GM20431 (cell line): ENCODE measurements around the gene LRRFIP2.
"Not testable (repeated sequence)": the region's sequence is repeated elsewhere in the genome, so short reads cannot be mapped to it uniquely, and the experiment has no call there.

Experiments used
- in situ Hi-C: fragments of 300-500 bp; cut with MseI, MboI; formaldehyde crosslinking; loops from one replicate; pipeline ENCODE4 v1.15.0; 2020; ENCODE audit warnings: low sequenced_read_pairs; ENCODE audit not compliant: unreplicated experiment

Gene LRRFIP2

DNA sequence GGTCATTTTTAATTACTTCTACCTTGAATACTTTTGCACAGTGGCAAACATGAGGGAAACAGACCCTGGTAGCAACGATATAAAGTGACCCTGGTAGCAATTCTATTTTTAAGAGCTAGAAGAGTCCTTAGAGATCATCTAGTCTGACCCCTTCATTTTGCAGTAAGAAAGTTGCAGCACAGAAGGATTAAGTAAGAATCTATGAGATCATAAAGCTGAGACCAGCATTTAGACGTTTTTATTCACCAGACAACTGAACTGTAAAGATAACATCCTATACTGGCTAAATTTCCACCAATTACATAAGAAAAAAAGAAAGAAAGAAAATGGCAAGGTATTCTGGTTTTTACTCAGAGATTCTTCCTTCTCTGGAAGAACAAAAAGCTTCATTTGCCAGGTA lies 49.9 kb downstream of the LRRFIP2 start:
- in situ Hi-C loops, result no loop called here

DNA sequence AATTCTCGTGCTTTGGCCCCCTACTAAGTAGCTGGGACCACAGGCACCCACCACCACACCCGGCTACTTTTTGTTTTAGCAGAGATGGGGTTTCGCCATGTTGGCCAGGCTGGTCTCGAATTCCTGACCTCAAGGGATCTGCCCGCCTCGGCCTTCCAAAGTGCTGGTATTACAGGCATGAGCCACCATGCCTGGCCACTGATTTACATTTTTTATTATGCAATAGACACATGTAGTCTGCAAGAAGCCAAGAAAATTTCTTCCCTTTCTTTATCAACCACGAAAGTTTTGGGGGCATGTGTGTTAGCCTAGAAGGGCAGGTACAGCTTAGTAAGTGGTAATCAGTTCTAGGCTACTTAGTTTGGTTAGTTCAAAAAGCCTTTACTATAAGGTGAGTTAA lies 51.1 kb downstream of the LRRFIP2 start:
- in situ Hi-C loops, result no loop called here

DNA sequence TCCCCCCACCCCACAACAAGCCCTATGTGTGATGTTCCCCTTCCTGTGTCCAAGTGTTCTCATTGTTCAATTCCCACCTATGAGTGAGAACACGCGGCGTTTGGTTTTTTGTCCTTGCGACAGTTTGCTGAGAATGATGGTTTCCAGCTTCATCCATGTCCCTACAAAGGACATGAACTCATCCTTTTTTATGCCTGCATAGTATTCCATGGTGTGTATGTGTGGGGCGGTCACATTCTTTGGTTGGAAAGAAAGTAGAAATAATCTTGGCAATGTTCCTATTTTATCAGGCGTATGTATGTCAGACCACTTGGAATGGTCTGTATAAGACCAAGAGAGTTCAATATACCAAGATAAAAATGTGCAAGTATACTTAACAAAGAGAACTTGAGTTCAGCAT lies 52.3 kb downstream of the LRRFIP2 start:
- in situ Hi-C loops, result not testable (repeated sequence)

DNA sequence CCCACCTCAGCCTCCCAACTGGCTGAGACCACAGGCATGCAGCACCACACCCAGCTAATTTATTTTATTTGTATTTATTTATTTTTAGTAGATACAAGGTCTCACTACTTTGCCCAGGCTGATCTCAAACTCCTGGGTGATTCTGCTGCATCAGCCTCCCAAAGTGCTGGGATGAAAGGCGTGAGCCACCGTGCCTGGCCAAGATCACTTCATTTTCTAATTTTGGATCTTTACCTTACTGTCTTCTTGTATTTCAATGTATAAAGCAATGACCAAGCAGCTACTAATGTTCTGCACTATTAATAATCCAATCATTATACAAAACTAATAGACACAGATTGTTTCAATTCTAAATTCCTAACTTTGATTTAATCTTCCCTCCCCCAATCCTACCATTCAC lies 56.2 kb downstream of the LRRFIP2 start:
- in situ Hi-C loops, result no loop called here

DNA sequence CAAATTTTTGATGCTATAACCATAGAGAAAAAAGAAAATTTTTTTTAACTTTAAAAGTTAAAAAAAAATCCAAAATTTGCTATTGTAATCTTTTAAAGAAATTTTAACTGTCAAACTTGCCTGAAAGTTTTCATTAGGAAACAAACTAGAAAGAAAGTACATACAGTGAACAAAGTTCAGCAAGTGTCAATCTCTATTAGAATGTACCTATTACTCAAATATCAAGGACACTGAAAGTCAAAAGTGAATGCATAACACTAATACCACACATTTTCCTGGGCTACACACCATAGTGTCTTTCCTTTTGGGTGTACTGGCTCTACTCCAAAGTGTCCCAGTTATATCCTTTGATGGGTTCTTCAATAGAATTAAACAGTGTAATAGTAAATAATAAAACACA lies 56.8 kb downstream of the LRRFIP2 start:
- in situ Hi-C loops, result no loop called here

DNA sequence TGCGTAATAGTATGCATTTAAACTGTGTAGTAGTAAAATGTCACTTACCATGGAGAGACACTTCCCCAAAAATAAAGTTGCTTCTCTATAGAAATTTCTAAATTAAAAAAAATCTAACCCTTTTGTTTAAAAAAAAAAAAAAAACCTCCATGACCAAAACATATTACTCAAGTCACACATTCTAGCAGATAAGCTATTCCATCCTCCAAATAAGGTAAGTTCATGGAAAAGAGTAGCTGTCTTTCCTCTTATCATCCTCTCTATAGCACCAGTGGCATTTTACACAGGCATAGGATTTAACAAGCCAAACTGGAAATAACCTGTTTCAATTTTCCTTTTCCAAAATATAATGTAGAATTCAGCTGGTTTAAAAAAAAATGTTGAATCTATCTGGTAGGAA lies 57.4 kb downstream of the LRRFIP2 start:
- in situ Hi-C loops, result no loop called here

DNA sequence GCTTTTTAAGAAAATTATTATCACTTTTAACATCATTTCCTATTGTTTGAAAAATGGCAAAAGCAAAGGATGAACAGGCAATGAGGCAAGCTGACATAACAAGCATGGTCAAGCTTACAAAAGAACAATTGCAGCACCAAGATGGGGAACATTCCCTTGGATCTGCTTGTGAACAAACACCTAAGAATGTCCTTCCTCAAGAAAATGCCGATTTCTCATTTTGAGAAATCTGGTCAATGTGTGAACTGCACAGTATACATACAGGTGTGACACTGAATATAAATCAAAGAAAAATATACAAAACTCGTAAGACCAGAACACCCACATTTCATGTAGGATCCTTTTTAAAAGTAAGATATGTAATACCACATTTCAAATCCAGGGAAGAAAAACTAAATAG lies 58.9 kb downstream of the LRRFIP2 start:
- in situ Hi-C loops, result no loop called here

DNA sequence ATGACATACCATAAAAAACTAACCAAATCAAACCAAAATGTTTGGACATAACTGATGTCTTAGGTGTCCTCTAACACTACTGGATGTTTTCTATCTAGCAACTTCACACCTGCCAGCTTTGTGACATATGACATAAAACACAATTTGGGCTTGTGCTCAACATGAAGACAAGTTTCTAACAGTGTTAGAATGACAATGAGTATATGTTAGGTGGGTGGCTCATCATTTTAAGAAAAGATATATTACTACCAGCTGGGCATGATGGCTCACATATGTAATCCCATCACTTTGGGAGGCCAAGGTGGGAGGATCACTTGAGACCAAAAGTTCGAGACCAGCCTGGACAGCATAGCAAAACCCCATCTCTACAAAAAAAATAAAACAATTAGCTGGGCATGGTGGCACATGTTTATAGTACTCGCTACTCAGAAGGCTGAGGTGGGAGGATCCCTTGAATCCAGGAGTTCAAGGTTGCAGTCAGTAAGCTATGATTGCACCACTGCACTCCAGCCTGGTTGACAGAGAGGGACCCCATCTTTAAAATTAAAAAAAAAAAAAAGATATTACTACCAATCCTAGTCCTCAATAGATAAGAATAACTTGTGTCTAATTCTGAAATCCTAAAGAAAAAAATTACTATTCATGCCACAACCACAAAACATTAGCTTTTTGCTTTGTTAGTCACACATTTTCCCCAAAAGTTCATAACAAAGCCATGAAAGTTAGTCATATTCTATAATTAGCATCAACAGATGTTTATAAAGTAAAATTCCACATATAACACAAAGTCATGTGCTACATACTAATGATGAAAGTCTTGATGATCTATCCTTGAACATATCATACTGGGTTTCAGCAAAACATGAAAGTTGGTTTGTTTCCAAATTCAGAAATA lies 59.9 kb downstream of the LRRFIP2 start:
- in situ Hi-C loops, result no loop called here

DNA sequence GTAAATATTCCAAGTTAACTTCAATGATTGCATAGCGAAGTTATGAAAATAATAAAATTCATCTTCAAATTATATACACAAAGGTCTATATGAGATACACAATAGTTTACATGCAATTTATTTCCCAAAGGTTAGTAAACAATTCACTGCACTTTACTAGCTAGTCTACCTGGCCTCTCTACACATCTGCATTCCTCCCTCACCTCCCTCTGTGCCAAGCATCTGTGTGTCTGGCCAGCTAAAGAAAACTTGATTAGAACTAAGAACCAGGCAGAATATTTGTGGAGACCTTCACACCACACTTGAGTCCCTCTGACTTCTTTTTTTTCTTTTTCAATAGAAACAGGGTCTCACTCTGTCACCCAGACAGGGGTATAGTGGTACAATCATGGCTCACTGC lies 61.4 kb downstream of the LRRFIP2 start:
- in situ Hi-C loops, result no loop called here

DNA sequence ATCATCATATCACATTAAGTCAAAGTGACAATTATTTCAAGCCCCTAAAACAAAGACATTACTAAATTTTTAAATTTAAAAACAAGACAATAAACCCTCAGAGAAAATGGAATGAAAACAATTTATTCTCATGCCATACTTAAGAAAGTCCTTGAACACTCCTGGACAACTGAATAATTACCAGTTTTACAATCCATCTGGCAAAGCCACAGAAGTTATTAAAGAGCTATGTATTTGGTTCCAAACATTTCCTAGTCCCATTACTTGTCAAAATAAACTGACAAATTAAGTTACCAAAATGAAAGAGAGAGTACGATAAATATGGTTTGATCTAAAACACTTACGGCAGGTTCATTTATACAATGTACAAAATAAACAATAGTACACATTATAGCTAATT lies 63.2 kb downstream of the LRRFIP2 start:
- in situ Hi-C loops, result no loop called here

DNA sequence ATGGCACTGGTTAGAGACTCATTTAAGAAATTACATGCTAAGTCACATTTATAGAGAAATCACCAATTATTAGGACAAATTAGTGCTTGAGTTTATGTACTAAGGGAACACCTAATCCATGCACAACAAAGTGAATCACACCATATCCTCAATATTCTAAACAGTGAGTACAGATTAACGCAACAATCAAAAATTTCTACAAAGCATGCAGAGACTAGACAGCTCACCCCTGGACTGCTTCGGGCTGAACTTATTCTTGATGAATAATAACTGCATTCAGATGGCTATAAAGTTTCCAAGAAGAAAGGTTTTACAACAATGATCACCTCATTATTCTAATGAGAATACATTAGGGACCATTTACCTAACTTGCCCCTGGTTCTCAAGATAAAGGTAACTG lies 66.5 kb downstream of the LRRFIP2 start:
- in situ Hi-C loops, result no loop called here

DNA sequence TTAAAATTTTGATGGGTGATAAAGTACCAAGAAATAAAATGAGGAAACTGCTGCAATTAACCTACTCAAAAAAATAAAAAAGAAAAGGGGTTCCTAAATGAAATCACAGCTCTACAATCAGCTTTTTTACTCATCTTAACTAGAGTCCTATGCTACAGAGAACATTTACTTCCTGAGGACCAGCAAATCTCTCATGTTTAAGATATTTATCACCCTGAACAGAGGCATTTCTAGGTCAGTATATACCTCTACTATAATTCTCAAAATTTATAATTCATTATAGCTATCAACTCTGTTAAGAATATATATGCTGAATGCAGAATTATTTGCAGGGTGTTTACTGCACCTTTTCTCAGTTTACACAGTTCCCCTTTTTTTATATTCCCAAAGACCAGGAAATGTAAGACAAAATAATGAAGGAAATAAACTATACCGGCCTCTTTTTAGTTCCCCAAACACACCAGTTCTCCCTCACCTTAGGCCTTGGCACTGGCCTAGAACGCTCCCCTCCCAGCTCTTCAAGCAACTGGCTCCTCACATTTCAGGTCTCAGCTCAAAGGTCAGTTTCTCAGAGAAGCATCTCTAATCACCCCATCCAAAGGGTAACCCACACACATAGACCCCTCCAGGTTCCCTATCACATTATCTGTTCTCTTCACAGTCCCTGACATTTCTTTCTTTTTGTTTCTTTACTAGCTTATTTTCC lies 71.1 kb downstream of the LRRFIP2 start:
- in situ Hi-C loops, result no loop called here

DNA sequence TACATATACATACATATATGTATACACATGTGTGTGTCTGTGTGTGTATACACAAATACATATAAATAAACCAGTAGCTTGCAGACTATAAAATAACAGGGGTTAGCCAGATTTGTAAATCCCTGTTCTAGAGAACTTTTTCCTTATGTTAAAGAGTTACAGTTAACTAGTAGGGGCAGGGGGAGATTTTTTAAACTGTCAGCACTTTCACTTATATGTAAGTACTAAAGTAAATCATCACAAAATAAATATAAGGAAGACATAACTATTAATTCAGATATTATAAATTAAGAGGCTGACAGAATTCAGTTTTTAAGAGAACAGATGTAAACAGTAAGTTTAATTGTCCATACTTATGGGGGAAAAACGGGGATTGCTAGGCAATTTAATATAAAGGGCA lies 74.0 kb downstream of the LRRFIP2 start:
- in situ Hi-C loops, result no loop called here

DNA sequence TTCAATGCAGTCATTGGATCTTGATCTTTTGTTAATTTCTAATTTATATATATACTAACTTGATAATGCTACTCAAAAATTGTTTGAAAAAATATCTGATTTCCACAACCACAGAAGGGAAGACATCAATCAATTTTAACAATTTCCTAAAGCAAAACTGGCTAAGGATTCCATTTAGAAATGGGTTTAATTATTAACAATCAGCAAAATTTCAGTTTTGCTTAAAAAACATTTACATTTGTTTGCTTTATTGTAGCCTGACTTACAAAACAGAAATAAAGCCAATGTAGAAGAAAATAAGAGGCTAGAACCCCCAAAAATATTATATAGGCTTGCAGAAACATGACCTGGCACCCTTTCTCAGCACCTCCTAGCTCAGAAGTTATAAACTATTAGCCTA lies 74.9 kb downstream of the LRRFIP2 start:
- in situ Hi-C loops, result no loop called here

DNA sequence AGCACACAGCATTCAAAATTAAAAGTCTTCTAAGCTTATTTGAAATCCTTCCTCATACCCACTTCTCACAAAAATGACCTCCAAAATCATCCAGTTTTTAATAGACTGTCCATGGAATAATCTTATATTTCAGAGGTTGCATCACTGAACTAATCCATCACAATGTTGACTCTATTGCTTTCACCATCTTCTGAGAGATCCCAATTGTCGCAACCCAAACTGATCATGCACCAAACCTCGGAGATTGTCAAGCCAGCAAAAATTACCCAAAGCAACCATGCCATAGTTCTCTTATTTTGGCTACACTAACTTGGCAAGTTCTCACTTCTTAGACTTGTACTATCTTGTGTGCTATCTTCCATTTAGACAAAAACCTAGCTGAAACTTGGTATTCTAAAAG lies 75.5 kb downstream of the LRRFIP2 start:
- in situ Hi-C loops, result no loop called here

DNA sequence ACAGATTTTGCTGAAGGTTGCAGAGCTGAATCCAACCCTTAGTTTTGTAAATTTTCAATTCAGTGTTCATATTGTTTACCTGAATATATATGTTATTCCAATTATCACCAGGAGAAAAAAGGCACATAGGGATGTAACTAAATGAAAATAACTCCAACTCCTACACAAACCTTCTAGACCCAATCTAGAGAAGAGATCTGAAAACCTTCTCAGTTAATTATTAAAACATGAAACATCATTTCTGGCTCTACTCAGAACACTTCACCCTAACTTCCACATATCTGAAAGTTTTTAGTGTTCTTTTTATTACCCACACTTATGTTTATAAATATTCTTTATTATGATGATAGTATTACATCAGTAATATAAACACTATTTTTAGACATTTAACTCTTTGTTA lies 76.6 kb downstream of the LRRFIP2 start:
- in situ Hi-C loops, result no loop called here

DNA sequence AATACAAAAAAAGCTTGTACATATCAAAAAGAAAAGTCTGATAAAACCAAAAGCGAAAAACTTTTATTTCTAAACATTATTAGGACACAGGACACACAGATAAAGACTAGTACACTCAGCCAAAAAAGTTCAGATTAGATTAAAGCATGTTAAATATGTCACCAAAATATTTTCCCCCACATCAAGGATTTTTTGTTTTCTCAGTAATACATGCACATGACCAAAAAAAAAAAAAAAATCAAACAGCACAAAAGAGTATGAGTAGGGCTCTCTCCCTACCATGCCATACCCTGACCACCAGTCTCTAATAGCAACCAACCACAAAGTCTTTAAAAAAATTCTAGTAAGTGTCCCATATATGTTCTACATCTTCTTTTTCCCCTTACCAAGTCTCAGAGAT lies 77.4 kb downstream of the LRRFIP2 start:
- in situ Hi-C loops, result no loop called here

DNA sequence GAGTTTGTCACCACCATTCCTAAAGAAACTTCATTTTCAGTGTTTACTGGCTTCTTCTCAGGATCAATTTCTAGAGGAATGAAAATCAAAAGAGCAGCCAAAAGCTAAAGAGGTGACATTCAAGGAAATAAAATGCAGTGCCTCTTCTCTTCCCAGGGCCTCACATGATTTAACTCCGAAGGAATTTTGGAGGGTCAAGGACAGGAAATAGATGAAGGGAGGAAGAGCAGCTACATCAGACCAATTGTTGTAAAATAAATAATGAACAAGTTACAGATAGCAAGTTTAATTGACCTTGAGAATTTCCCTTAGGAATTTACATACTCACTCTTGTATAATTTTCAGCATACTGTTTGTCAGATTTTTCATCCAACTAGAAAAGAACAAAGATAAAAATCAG lies 78.1 kb downstream of the LRRFIP2 start:
- in situ Hi-C loops, result no loop called here

DNA sequence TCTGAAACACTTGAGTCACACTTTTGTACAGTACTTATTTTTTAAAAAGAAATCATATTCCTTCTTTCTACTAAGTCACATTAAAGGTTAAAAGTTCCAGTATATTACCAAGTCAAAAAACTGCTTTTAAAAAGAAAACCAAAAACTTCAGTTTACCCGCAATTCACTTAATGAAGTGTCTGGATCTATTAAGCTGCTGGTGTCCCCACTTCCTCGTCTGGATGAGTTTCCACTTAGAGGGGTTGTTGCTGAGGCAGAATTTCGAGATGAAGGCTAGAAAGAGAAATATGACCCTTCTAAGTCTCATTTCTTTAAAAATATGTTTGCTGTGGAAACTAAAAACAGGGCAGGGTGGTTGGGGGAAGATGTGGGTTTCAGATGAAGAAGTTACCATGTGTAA lies 79.7 kb downstream of the LRRFIP2 start:
- in situ Hi-C loops, result no loop called here

DNA sequence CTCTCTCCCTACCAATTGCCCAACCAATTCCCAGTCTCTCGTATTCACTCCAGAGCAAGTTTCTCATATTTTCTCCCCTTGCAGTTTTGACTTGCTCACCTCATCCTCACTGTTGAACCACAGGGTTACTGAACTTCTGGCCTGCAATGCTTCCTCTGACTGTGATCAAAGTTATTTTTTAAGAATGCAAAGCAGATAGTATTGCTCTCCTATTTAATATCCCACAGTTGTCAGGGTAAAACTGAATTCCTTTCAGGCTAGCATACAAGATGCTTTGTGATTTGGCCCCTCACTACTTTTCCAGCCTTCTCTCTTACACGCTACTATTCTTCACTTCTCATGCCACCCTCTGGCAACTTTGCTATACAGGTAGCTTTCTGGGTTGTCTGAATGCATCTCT lies 80.9 kb downstream of the LRRFIP2 start:
- in situ Hi-C loops, result no loop called here

DNA sequence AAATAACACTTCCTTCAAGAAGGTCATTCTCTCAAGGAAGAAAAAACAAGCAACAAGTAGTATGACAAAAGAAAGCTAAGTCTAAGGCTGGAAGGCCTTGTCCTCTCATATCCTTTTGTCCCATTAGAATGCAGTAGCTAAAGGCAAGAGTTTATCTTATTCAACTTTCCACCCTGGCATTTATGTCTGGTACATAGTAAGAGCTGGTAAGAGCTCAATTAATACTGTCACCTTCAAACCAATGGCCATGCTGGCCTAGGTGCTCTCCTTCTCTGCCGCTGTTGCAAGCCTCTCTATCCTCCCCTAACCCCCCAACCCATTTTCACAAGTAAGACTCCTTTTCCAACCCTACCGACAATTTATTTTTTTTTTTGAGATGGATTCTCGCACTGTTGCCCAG lies 81.9 kb downstream of the LRRFIP2 start:
- in situ Hi-C loops, result no loop called here

DNA sequence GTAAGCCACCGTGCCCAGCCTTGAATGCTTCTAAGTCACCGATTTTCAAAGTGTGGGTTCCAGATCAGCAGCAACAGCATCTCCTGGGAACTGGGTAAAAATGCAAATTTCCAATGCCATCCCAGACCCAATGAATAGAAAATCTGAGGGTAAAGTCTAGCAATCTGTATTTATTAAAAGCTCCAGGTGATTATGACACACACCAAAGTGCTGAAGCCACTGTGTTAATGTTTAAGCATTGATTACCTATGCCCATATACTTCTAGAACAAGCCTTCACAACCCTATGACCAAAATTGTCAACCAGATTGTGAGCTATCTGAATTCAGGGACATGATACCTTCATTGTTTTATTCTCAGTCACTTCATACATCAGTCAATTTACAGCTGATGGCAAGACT lies 86.5 kb downstream of the LRRFIP2 start:
- in situ Hi-C loops, result no loop called here
